Measurements from ENCODE around the gene RRAS2.
"Not testable (repeated sequence)": the region's sequence is repeated elsewhere in the genome, so short reads cannot be mapped to it uniquely, and the experiment has no call there.

RRAS2 gene

DNA sequence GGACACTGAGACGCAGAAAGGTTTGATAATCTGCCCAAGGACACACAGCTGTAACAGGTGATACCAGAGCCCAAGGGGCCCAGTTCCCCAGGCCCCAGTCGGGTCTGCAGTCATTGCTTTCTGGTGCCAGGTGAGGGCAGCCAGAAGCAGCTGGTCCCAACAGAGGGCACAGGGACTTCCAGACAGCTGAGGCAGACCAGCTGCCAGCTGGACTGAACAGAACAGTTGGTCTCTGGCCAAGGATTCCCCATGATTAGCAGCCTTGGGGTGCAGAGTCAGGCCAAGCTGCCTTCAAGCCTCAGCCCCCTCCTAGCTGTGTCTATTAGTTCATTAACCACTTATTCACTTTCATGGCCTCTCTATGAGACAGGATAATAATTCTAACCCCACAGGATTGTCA lies 105.6 kb downstream of the RRAS2 start:
- DNase-seq, result no peak

DNA sequence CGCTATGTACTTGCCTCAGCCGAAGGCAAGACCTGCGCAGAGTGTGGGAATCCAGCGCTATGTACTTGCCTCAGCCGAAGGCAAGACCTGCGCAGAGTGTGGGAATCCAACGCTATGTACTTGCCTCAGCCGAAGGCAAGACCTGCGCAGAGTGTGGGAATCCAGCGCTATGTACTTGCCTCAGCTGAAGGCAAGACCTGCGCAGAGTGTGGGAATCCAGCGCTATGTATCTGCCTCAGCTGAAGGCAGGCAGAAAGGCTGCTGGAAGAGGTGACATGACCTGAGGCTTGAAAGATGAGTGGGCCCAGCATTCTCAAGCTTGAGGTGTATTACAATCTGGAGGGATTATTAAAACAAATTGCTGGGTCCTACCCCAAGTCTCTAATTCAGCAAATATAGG lies 106.5 kb downstream of the RRAS2 start:
- DNase-seq, result not testable (repeated sequence)

DNA sequence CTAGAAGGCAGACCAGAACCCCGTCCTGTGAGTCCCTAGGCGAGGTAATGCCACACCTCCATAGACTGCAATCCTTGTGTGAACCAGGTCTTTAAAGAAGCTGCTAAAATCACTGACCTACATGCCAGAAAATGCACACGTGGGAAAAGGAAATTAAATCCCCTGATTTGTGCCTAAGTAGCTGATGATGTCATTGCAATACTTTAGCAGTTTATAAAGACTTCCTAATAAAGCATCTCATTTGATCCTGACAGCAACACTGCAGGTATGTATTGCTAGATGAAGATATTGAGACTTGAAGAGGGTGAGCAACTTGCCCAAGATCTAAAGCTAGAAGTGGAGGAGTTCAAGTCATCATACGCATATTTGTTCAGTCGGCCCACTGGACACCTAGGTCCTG lies 107.2 kb downstream of the RRAS2 start:
- no peak for DNase-seq

DNA sequence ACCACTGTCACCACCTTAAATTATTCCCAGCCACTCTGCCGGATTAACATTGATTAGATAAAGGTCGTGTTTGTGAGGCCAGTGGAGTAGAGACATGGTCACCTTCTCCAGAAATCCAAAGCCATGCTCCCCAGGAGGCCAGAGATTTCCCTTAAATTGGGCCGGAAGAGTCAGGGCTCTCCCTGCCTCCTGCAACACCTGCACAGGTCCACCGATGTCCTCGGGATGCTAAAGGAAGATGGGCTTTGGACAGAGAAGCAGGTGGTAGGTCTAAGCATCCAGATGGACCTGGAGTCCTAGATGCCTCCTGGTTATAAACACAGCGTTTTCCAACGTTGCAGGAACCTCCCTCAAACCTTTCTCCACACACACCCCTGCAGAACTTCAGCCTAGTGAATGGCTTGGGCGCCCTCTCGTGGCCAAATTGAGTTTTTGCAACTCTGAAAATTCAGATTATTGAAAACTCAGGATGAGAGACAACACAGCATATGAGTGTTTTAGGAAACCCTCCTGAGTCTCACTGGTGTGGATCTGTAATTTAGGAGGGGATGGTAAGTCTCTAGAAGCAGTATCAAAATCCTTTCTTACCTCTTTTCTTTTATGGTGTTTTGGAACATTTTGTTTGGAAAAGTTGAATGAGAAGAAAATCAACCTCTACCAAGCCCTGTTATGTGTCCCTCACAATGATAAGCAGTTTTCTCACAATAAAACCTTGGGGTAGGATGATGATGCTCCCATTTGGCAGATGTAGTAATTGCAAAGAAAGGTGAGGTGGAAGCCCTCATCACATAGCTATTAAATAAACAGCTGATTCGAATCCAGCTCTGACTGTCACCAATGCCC lies 109.6 kb downstream of the RRAS2 start:
- peak; percentile 84 for DNase-seq

DNA sequence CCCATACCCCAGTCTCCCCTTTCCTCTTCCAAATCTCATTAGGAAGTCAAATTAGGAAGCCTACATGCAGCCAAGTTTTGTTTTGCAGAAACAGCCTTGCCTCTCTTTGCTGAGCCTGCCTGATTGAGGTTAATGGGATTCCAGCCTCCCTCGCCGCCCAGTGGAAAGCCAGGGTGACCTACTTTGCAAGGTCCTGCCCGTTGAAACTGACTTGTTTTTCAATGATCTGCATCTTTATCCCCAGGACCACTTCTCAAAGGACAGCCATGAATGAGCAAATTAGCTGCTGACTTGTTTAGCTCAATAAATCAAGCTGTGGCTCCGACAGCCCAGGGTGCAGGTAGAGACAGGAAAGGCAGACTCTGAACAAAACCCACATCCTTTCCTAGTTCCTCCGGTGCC lies 110.4 kb downstream of the RRAS2 start:
- peak; percentile 53 for DNase-seq

DNA sequence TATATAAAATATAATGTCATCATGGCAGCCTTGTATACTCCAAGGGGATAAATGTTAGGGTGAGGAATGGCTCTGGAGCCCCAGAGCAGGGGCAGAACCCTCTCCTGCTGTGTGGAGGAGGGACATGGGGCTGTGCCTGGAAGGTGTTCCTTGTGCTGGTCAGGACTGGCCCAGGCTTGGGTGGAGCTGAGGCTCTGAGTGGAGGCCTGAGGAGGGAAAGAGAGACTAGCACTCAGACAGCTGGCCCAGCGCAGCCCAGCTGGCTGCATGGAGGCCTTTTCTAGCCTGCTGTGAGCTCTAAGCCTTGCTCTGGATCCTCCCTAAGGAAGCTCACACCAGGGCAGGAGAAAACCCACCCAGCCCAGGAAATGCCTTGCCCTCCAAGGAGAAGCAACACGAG lies 113.5 kb downstream of the RRAS2 start:
- DNase-seq, result no peak

DNA sequence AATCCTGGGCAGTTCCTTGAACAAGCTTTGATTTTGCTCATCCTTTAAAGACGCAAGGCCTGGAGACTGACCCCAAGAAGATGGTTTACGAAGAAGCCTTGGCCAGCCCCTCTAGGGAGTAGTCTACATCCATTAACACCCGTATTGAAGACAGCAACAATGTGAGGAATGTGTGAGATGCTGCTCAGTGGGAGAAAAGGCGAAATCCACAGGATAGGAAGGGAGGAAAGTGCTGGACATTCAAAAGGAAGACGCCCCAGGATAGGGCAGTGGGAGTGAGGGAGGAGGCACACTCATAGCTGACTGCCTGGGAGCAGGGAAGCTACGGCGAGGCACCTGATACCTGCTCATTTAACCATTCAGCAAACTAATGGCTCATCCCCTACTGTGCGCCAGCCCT lies 114.1 kb downstream of the RRAS2 start:
- no peak for DNase-seq

DNA sequence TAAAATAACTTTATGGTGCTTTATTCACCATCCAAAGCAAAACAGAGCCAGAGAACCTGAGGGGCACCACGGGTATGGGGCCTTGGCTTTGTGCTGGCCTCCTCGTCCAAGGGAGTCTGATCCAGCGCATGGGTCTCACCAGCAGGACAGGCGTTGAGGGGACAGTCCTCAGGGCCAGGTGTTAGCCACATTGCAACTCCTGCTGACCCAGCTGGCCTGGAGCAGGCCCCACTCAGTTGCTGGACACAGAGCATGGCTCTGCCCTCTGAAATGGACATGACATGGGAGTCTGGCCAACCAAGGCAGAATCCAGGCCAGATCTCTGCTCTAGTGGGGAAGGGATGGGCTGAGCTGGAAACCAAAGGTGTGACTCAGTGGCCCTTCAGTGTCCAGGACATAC lies 116.2 kb downstream of the RRAS2 start:
- no peak for DNase-seq

DNA sequence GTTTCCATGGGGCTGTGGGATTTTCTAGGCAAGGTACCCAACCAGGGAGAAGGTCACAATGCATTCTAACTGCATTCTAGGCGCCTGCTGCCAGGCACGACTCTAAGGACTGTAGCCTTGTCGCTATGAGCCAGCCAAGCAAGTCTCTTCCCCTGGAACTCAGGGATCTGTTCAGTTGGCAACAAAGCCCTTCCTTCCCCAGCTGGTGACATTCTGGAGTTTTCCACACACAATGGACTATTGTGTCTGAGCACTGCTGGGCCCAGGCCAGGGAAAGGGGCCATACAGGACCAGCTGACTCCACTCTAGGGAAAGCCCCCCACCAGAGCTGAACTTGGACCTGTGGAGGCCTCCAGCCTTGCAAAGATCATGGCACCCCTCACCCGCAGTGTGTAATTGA lies 116.8 kb downstream of the RRAS2 start:
- DNase-seq, result no peak

DNA sequence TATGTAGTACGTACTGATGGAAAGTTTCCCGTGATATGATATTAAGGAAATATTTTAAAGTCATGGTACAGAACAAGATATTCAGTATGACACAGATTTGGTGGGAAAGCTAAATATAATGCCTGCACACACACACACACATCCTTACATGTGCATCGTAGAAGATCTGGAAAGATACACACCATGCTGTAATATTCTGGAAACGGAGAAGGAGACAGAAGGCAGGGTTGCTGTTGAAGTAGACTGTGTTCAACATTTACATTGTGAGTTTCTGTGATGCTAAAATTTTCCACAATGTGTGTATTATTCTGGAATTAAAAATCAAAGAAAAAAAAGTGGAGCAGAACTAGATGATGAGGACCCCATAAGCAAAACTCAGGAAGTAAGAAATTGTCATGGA lies 118.0 kb downstream of the RRAS2 start:
- no peak for DNase-seq

DNA sequence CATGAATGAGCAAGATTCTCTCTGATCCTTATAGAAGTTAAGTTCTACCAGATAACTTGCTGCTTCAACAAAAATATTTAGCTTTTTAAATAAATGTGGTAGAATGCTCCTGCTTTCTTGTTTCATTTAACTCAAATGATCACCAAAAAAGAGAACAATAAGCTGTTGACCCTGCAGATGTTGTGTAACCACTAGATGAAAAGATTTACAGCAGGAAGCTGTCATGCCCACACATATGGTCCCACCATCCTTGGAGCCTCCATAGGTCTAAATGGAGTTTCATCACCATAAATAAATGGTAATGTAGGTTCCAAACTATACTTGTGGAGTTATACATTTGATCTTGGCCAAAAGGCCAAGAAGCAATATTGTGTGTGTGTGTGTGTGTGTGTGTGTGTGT lies 118.8 kb downstream of the RRAS2 start:
- DNase-seq, result no peak

DNA sequence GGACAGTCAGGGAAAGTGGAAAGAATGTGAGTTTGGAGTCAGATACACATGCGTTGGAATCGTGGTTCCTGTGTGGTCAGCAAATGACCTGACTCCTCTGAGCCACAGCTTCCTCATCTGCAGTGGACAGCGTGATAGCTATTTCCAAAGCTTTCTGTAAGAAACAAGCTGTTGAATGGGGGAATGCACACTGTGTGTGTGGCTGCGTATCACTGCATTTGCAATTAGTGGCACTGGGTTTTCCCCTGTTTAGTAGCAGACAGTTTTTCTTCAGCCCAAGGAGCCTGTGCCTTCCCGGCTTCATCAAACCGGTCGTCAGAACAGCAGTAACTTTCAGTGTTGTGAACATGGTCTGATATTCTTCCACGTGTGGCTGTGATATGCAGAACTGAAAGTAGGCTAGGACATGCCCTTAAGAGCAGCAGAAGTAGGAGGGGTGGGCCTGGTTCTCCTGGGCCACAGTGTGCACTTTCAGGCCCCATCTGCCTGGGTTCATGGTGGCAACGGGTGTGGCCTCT lies 121.5 kb downstream of the RRAS2 start:
- no peak for DNase-seq

DNA sequence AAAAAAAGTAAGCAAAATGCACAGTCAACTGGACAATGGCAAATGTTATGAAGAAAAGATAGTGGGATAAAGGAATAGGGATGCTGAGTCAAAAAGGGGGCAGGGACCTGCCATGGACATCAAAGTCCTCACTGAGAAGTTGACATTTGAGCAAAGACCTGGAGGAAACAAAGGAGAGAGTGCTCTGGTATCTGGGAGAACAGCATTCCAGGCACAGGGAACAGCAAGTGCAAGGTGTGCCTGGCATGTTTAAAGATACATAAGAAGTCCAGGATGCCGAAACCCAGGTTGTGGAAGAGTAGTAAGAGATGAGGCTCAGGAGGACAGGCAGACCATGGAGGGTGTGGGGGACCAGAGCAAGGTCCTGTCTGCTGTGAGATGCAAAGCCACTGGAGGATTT lies 123.3 kb downstream of the RRAS2 start:
- no peak for DNase-seq

DNA sequence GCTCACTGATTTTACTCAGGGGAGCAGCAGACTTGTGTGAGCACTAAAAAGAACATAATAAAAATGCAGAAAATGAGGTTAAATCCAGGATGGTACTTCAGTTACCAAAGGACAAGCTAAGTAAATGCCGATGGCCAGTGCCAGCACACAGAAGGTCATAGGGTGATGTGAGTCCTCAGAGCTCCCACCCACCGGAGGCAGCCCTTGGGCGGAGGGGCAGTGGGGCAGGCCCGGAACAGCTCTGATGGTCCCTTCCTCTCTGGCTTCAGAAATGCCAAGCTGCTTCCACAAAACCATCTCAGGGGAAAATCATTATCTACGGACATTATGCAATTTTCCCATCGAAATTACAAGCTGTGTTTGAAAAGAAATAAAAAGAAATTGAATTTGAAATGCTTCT lies 124.5 kb downstream of the RRAS2 start:
- no peak for DNase-seq

DNA sequence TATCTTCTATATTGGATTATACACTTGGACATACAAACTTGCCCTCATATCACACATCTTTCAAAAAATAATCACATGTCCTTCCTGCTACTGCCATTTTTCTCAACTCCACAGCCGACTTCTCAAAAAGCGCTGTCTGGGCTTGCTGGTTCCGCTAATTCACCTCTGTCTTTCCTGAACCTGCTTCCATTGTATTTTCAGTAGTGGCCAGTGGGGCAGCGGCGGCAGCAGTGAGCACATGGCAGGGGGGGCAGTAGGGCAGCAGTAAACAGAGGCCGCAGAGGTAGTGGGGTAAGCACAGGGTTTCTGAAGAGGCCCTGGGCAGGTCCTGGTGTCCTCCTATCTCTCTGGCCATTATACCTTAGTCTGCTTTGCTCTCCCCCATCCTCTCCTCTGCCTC lies 126.3 kb downstream of the RRAS2 start:
- DNase-seq, result no peak

DNA sequence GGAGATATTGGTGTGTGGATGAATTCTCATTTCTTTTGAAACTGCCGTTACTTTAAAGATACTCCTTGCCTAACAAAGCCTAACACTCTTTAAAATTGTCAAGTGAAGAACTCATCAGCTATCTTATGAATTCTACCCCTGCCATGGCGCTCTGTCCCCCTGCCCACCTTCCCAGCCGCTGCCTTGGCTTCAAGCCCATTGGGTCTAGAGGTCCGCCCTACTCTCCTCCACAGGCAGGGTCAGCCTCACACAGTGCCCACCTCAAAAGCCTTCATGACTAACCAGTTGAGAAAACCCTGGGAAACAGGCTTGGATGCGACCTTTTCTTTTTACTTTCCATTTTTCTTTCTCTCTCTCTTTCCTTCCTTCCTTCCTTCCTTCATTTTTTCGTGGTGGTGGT lies 128.6 kb downstream of the RRAS2 start:
- DNase-seq, result no peak

DNA sequence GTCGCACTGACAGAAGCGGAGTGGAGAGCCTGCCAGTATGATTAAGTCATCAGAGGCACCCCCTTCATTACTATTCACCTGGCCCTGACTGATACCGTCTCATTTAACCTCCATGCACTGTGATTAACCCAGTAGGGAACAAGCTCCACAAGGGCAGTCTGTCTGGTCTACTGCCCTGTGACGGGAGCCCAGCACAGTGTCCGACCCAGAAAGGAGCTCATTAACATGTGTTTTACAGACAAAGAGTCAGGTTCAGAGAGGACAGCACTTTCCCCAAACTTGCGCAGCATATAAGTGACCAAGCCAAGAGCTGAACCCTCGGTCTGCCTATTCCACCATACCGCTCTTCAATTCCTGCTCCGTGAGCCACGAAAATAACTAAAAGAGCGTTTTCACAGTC lies 129.5 kb downstream of the RRAS2 start:
- no peak for DNase-seq

DNA sequence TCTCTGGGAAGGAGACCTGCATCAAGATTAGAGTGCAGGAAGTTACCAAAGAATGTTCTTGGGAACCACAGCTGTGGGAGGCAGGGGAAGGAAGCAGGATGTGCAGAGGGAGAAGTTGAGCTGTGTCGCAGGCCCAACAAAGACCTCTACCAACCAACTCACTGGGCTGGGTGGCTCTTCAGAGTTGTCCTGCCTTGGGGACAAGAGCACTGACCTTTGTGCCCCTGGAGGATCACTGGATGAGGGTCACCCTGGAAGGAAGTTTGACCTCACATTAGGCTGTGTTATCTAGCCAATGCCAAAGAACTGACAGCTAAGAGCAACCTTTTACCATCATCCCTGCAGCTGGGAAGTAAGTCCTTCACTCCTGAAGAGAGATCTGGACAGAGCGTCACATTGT lies 130.6 kb downstream of the RRAS2 start:
- no peak for DNase-seq
